NCI-H1436 (cell line): ENCODE data around the gene MFN2.
A peak's percentile ranks its signal among the peaks of the same experiment; 100 is the strongest.
"Not testable (repeated sequence)": the region's sequence is repeated elsewhere in the genome, so short reads cannot be mapped to it uniquely, and the experiment has no call there.

Experiments used
- DNase-seq: peaks from one replicate; lab custom pipeline; 2025; lab: John Stamatoyannopoulos, UW

Gene MFN2

DNA sequence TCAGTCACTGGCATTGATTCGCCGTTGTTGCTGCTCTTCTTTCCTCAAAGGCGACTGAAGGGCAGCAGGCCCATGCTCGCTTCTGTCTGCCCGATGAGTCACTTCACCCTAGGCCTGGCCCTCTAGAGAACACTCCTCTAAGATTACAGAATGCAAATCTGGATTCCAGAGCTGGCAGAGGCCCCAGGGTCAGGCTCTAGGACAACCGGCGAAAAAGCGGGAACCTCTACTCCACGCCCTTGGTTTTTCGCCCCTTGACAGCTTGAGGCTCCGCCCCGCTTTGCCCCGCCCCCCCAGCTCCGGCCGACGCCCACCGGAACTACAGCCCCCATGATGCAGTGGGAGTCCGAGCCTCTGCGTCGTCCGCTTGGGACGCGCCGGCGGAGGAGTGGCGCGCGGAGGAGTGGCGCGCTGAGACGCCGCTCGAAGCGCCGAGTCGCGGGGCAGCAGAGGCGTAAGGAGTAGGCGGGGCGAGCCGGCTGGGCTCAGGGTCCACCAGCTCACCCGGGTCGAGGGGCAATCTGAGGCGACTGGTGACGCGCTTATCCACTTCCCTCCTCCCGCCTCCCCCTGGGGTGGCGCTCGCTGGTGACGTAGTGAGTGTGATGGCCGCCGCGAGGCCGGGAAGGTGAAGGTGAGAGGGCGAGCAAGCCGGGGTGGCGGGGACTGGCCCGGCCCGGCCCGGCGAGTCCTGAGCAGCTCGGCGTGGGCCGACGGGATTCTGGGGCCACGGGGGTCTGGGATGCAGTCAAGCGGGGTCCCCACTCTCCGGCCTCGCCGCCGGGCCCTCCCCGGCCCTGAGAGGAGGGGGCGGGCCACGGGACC is at the start of gene MFN2:
TSS of gene MFN2 (plus strand) at position 594 of the 825 bp plus-strand sequence. CDS start 8,725 bp downstream, outside the sequence.
- DNase-seq = peak; percentile 99

DNA sequence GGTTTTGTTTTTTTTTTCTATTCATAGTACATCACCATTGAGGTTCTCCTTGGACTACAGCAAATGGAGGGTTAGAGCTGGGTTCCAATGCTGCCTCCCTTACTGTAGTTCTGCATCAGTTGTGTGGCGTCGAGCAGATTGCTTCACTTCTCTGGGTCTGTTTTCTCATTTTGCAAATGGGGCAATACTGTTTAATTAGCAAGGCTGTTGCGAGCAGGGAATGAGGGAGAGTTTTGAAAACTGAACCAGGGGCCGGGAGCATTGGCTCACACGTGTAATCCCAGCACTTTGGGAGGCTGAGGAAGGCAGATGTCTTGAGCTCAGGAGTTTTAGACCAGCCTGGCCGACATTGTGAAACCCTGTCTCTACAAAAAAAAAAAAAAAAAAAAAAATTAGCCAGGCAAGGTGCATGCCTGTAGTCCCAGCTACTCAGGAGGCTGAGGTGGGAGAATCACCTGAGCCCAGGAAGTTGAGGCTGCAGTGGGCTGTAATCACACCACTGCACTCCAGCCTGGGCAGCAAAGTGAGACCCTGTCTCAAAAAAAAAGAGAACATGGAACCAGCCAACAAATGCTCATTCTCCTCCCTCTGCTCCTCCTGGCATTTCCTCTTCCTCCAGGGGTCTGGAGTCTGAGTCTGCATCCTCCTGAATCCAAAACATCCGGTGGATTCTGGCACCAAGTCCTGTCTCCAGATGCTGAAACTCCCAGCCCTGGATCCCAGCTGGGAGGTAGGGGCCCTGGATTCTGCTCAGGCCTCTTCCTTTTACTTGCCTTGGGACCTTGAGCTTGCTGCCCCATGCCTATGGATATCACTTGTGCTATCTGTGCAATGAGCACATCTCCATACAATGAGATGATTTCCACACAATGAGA is 49.4 kb upstream of the MFN2 start:
- no peak for DNase-seq

DNA sequence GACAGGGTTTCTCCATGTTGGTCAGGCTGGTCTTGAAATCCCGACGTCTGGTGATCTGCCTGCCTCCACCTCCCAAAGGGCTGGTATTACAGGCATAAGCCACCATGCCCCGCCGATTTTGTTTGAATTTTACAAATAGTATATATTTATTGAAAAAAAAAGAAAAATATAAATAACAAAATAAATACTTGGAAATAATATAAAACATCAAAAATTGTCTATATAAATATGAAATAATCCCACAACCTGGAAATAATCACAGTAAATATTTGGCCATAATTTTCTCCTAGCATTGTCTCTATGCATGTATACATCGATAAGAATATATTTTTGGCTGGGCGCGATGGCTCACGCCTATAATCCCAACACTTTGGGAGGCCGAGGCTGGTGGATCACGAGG is 48.4 kb upstream of the MFN2 start:
- DNase-seq = no peak

GRCh38 chr1:11934302-11935056 is 45.8 kb upstream of the MFN2 start, which contains the start of gene PLOD1:
Gene PLOD1, plus strand, starts transcription at chr1:11934717. Its CDS starts 63 bp downstream, at chr1:11934780.
- peak; percentile 54 for DNase-seq

DNA sequence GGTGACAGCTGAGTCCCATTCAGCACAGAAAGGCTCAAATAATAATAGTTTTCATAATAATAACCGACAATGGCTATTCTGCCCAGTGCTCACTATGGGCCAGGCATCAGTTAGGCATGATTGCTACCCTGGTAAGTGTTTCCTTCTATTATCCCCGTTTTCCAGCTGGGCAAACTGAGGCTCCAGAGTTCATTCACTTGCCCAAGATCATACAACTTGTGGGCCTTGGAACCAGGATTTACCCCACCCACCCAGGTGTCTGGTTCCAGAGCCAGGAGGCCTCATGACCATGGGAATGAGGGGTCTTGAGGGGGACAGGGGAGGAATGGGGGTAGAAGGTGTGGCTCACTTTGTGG is 45.2 kb upstream of the MFN2 start:
- no peak for DNase-seq

GRCh38 chr1:11935733-11936132 is 44.5 kb upstream of the MFN2 start:
- not testable (repeated sequence) for DNase-seq

- no peak for DNase-seq
Measured at GRCh38 chr1:11938722-11939526, 41.3 kb upstream of the MFN2 start.

- not testable (repeated sequence) for DNase-seq
Measured at GRCh38 chr1:11939794-11940193, 40.5 kb upstream of the MFN2 start.

DNA sequence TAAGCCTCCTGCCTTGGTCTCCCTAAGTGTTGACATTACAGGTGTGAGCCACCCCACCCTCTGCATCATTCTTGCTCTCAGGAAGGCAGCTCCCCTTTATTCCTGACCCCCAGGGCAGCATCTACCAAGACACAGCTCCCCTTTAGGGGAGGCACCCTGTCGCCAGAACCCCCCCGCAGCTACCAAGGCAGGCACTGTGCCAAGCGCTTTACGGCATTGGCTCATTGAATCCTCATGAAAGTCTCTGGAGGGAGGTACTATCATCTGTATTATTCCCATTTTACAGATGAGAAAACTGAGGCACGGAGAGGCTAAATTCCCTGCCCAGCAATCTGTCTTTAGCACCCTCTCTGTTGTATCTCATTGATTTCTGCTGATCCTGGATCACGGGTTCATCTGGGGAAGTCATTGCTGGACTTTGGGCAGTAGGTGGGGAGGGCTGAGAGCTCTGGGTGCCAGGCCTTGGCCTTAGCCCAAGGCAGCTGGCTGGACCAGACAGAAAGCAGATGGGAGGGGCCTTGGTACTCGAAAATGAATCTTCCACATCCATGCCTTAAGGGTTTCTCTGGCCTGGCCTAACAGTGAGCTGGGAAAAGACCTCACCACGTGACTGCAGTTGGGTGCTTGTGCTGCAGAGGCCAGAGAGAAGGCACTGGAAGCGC is 39.9 kb upstream of the MFN2 start:
- DNase-seq = no peak

- no peak for DNase-seq
Measured at GRCh38 chr1:11942280-11942679, 38.0 kb upstream of the MFN2 start.

- DNase-seq = no peak
Measured at GRCh38 chr1:11943619-11944018, 36.6 kb upstream of the MFN2 start.

GRCh38 chr1:11944358-11944931 is 35.8 kb upstream of the MFN2 start:
- DNase-seq = peak; percentile 79

DNA sequence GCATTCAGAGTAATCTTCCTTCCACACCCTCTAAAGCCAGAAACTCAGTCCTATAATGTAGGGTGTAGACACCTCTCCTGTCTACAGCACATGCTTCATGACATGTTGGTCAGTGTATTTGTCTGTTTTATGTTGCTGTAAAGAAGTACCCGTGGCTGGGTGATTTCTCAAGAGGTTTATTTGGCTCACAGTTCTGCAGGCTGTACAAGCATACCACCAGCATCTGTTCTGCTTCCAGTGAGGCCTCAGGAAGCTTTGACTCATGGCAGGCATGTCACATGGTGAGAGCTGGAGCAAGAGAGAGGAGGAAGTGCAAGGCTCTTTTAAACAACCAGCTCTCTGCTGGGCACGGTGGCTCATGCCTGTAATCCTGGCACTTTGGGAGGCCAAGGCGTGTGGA is 33.6 kb upstream of the MFN2 start:
- DNase-seq = no peak

DNA sequence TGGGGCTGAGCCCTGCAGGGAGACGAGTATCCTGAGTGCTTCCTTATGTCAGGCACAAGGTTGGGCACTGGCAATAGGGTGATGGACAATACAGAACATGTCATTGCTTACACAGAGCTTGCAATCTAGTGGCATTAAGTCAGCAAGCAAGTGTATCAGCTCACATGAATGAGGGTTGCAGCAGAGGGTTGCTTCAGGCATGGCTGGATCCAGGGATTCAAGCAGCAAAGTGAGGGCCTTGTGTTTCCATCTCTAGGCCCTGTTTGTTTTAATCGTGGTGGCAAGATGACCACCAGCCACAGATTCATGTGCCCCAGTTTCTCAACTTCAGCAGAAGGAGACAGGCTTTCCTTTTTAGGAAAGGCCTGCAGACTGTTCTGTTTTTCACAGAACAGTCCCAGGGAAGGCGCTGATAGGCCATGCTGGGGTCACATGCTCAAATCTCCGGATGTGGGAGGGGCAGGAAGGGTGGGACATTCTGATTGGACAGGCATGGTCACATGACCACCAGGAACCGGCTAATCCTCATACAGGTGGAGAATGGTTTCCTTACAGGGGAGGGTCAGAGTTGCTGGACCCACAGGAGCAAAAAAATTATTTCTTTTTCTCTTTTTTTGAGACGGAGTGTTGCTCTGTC is 31.3 kb upstream of the MFN2 start:
- DNase-seq = no peak

- no peak for DNase-seq
Measured at GRCh38 chr1:11951901-11952300, 28.3 kb upstream of the MFN2 start.

DNA sequence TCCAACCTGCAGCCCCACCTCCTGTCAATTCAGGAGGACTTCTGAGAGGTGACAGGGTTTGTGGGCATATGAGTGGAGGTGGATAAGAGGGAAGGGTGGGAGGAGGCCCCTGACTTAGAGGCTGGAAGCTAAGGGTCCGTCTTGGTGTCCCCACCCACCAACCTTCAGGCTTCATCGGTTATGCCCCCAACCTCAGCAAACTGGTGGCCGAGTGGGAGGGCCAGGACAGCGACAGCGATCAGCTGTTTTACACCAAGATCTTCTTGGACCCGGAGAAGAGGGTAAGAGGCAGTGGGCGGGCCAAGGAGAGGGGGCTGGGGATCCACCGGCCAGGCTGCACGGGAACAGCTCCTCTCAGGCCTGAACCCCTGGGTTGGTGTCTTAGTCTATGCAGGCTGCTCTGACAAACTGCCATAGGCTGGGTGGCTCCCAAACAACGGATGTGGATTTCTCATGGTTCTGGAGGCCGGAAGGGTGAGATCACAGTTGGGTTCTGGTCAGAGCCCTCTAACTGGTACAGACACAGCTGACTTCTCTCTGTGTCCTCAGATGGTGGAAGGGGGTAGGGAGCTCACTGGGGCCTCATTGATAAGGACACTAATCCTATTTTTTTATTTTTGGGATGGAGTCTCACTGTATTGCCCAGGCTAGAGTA is 27.7 kb upstream of the MFN2 start:
- DNase-seq = no peak

- no peak for DNase-seq
Measured at GRCh38 chr1:11955221-11955620, 25.0 kb upstream of the MFN2 start.

- DNase-seq = no peak
Measured at GRCh38 chr1:11957398-11957797, 22.8 kb upstream of the MFN2 start.

DNA sequence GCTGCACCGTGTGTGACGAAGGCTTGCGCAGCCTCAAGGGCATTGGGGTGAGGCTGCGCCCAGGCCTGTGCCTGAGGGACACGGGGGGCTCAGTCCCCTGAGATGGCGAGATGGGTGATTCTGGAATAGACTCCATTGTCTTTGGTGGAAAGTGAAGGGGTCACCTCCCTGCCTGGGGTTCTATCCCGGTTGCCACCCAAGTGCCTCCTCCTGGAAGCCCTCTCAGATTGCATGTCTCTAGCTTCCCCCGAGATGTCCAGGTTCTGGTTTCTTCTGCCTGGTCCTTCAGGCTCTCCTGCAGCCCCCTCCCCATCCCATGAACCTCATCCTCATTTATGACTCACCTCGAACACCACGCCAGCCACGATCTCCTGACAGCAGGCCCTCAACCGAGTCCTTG is 22.3 kb upstream of the MFN2 start:
- no peak for DNase-seq

GRCh38 chr1:11960276-11960675 is 20.0 kb upstream of the MFN2 start:
- DNase-seq = no peak
